Psoas muscle (tissue), 8 donors: ENCODE data around the gene RFXAP. TPM values are rescaled to one million over a fixed set of nuclear protein-coding genes. Genes with fewer than 3 reads are reported as not detected.

Source experiments
- ATAC-seq, 4 donors: fragments of 200-7000 bp; cut with Tn5 transposase; one replicate each; pipeline ENCODE4 v1.9.1; 2020; ENCODE audit warnings: moderate library complexity in 3 of 4, mild to moderate bottlenecking in 2 of 4
- DNase-seq, 2 donors: peaks; one replicate each; pipeline ENCODE4 v3.0.0-alpha.2; 2020
- H3K27ac ChIP-seq: fragments of 200-600 bp; one replicate; pipeline ENCODE4 v1.8.0; 2022
- H3K27me3 ChIP-seq, 3 donors: fragments of 200-600 bp in 1 of 3; one replicate each; pipeline versions ENCODE4 v1.6.1 to v1.8.0; 2013 to 2022; ENCODE audit warnings: low read length in 2 of 3, mild to moderate bottlenecking in 2 of 3, moderate library complexity in 1 of 3; ENCODE audit not compliant: insufficient read depth in 3 of 3
- H3K36me3 ChIP-seq, 2 donors: fragments of 200-600 bp in 1 of 2; one replicate each; pipeline versions ENCODE4 v1.6.1 to v1.8.0; 2013 to 2022; ENCODE audit warnings: low read depth in 1 of 2, mild to moderate bottlenecking in 1 of 2, moderate library complexity in 1 of 2; ENCODE audit not compliant: insufficient read depth in 1 of 2
- H3K4me1 ChIP-seq: fragments of 200-600 bp; one replicate; pipeline ENCODE4 v1.8.0; 2022
- H3K4me3 ChIP-seq: fragments of 200-600 bp; one replicate; pipeline ENCODE4 v1.8.0; 2022; ENCODE audit warnings: mild to moderate bottlenecking
- H3K9me3 ChIP-seq: fragments of 200-600 bp; one replicate; pipeline ENCODE4 v1.8.0; 2022
- CTCF ChIP-seq: fragments of 200-600 bp; IDR thresholded peaks from one replicate; pipeline ENCODE4 v1.8.0; 2022; ENCODE audit warnings: antibody characterized with exemption
- WGBS, 3 donors: extraction: QIAGEN DNeasy Blood & Tissue Kit; methylation state at CpG; one replicate each; pipeline versions ENCODE4 v1.1.6 to v1.1.7; 2013; 5-methylcytosine and 5-hydroxymethylcytosine counted together
- intact Hi-C, 2 donors: fragments of 100-400 bp; cut with DNase I; formaldehyde crosslinking; loops; one replicate each; pipeline versions ENCODE4 v1.11.0 to v1.14.2; 2022
- polyA plus RNA-seq, 3 donors: library from polyadenylated mRNA; stranded (reverse); fragments of 200-250 nt; gene quantifications; one replicate each; pipeline ENCODE4 v1.2.3, GENCODE V29; 2013
- total RNA-seq, 4 donors: library from RNA; stranded (reverse); fragmentation: NEBNext Ultra II Directional in 2 of 4; extraction: Animal tissue kit (Norgen Biotek cat#: 25700) in 2 of 4; gene quantifications; one replicate each; pipeline versions ENCODE4 v1.2.1 to v1.2.4, GENCODE V29; 2021 to 2023
- donor health status: healthy with polysubstance abuse.
- donor health status: DM: no; HTN: no; CAD: no; lungs with moderate emphysema.
- donor health status: Bipolar disorder and iron deficiency.
- donor health status: healthy.
- donor health status: DM: yes; HTN: yes; CAD: no.
- donor health status: DM: no; HTN: no; CAD: no.
- donor health status: DM: no; HTN: no; CAD: no.
- donor health status: DM: yes; HTN: yes; CAD: no.

RFXAP gene
- total and polyA plus RNA-seq, 7 donors, result 1.2 to 4.1 (median 1.7) TPM

DNA sequence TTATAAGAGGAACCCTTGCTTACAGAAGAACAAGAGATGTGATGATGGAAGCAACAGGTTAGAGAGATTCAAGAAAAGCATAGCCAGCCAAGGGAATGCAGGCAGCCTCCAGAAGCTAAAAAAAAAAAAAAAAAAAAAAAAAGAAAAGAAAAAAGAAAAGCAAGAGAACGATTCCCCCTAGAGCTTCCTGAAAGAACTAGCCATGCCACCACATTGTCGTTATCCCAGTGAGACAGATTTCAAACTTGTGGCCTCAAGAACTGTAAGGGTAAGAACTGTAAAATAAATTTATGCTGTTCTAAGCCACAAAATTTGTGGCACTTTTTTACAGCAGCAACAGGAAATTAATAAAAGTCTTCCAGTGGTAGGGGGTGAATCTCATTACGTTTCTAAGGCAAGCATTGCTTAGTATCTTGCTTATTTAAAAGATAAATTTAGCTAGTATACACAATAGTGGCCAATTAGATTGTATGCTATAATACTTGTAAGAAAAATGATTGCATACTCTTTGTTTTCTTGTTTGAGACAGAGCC, 21.8 kb downstream of the RFXAP start:
- intact Hi-C loops, result no loop called here
- TF ChIP-seq CTCF, result no peak
- H3K9me3 ChIP-seq, result no peaks in the 10 kb centered on the region
- no peak for DNase-seq
- no peak for ATAC-seq
- H3K36me3 ChIP-seq, result peaks cover 0 to 5% of the 10 kb centered on the region in 2 donors
- 67 to 75% (median 68%) methylated on average over 3 of the region's 3 CpGs for WGBS, 3 donors
- peaks cover 10% of the 10 kb centered on the region for H3K4me1 ChIP-seq
- no peaks in the 10 kb centered on the region for H3K27me3 ChIP-seq
- H3K27ac ChIP-seq, result no peak overlapping the region
- H3K4me3 ChIP-seq, result no peak overlapping the region

DNA sequence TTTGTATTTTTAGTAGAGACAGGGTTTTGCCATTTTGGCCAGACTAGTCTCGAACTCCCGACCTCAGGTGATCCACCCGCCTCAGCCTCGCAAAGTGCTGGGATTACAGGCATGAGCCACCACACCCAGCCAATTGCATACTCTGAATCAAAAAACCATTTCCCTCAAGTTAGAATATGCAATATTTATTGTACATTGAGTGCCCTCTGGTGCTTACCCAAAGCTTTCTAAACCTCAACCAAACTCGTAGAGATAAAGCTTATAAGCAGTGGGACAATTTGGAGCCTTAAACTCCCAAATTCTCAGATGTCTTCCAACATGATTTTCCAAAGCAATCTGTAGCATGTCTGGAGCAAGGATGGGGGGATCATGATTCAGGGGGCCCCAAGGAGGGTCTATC, 22.4 kb downstream of the RFXAP start:
- H3K9me3 ChIP-seq, result no peaks in the 10 kb centered on the region
- 85 to 87% (median 86%) methylated on average over 5 of the region's 5 CpGs for WGBS, 3 donors
- no peak for TF ChIP-seq CTCF
- peaks cover 0 to 5% of the 10 kb centered on the region in 2 donors for H3K36me3 ChIP-seq
- H3K27me3 ChIP-seq, result no peaks in the 10 kb centered on the region
- no peak overlapping the region for H3K27ac ChIP-seq
- no peak overlapping the region for H3K4me3 ChIP-seq
- peaks cover 10% of the 10 kb centered on the region for H3K4me1 ChIP-seq
- DNase-seq (no peak), ATAC-seq (no peak)
- intact Hi-C loops, result no loop called here

DNA sequence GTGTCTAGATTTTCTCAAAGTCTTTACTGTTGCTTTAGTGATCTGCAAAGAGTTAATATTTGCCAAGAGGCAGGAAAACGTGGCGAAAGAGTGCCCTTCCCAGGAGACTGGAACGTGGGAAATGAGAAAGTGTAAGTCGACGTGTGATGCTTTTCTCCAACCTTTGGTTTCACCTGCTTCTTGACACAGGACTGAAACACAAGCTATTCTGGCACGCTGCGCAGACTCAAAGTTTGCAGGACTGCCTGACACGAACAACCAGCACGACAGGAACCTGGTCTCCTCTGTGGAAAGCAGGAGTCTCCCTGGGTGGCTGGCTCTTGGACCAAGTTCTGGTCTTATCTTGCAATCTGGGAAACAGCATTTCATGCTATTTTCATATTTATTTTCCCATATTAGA, 28.6 kb downstream of the RFXAP start:
- 36 to 60% (median 37%) methylated on average over 9 of the region's 9 CpGs for WGBS, 3 donors
- Histone ChIP-seq H3K27me3 (no peaks in the 10 kb centered on the region), H3K27ac (no peak overlapping the region), H3K36me3 (peaks cover 0 to 9% of the 10 kb centered on the region in 2 donors), H3K4me3 (no peak overlapping the region), H3K9me3 (no peaks in the 10 kb centered on the region), H3K4me1 (no peaks in the 10 kb centered on the region)
- intact Hi-C loops, result no loop called here
- DNase-seq (no peak), ATAC-seq (no peak)
- no peak for TF ChIP-seq CTCF

GRCh38 chr13:36848199-36848982, 29.4 kb downstream of the RFXAP start:
- no peak for TF ChIP-seq CTCF
- 69 to 77% (median 70%) methylated on average over 6 of the region's 6 CpGs for WGBS, 3 donors
- Histone ChIP-seq H3K27me3 (no peaks in the 10 kb centered on the region), H3K4me3 (no peak overlapping the region), H3K27ac (no peak overlapping the region), H3K36me3 (peaks cover 0 to 17% of the 10 kb centered on the region in 2 donors), H3K9me3 (no peaks in the 10 kb centered on the region), H3K4me1 (no peaks in the 10 kb centered on the region)
- no peak for DNase-seq
- peak in 3 of 4 donors; percentile 5 to 28 (median 28) for ATAC-seq
- intact Hi-C loops, result no loop called here
